T-helper 1 cell treated with Interleukin-12 subunit alpha and Interleukin-12 subunit beta and Interleukin-4 antibody, amounts not matched to agents 30 μg/mL and 1 μg/mL, for 36 hours (primary cell): ENCODE data around the gene TNFRSF1B.

Source experiments
- H3K27ac Mint-ChIP-seq: one replicate; pipeline ENCODE4 v1.8.0; 2021; ENCODE audit warnings: mild to moderate bottlenecking, mixed read lengths
- H3K27me3 Mint-ChIP-seq: one replicate; pipeline ENCODE4 v1.8.0; 2021; ENCODE audit warnings: low read depth, mixed read lengths
- H3K36me3 Mint-ChIP-seq: one replicate; pipeline ENCODE4 v1.8.0; 2021; ENCODE audit warnings: low read depth, mixed read lengths
- H3K4me1 Mint-ChIP-seq: one replicate; pipeline ENCODE4 v1.8.0; 2021; ENCODE audit warnings: low read depth, mixed read lengths
- H3K4me3 Mint-ChIP-seq: one replicate; pipeline ENCODE4 v1.8.0; 2021; ENCODE audit warnings: mild to moderate bottlenecking, moderate library complexity, mixed read lengths
- H3K9me3 Mint-ChIP-seq: one replicate; pipeline ENCODE4 v1.8.0; 2021; ENCODE audit warnings: mixed read lengths

Gene TNFRSF1B

GRCh38 chr1:12183095-12183794 is 16.5 kb downstream of the TNFRSF1B start:
- H3K9me3 Mint-ChIP-seq: no peaks in the 10 kb centered on the region
- peaks cover 48% of the 10 kb centered on the region for H3K4me1 Mint-ChIP-seq
- H3K36me3 Mint-ChIP-seq: peaks cover 27% of the 10 kb centered on the region
- no peaks in the 10 kb centered on the region for H3K27me3 Mint-ChIP-seq
- peak overlapping the region; percentile 20 for H3K27ac Mint-ChIP-seq
- no peak overlapping the region for H3K4me3 Mint-ChIP-seq

- H3K27ac Mint-ChIP-seq: no peak overlapping the region
- H3K4me3 Mint-ChIP-seq: no peak overlapping the region
- H3K9me3 Mint-ChIP-seq: no peaks in the 10 kb centered on the region
- H3K36me3 Mint-ChIP-seq: peaks cover 23% of the 10 kb centered on the region
- H3K4me1 Mint-ChIP-seq: peaks cover 41% of the 10 kb centered on the region
- H3K27me3 Mint-ChIP-seq: no peaks in the 10 kb centered on the region
These were observed 17.4 kb downstream of the TNFRSF1B start for GRCh38 chr1:12184008-12184681.

- Mint-ChIP-seq H3K4me1 (peaks cover 40% of the 10 kb centered on the region), H3K36me3 (peaks cover 26% of the 10 kb centered on the region), H3K4me3 (no peak overlapping the region), H3K9me3 (no peaks in the 10 kb centered on the region), H3K27me3 (no peaks in the 10 kb centered on the region), H3K27ac (peak overlapping the region; percentile 41)
These were observed 18.5 kb downstream of the TNFRSF1B start for GRCh38 chr1:12185036-12185917.

- H3K27ac Mint-ChIP-seq: no peak overlapping the region
- H3K27me3 Mint-ChIP-seq: no peaks in the 10 kb centered on the region
- H3K4me1 Mint-ChIP-seq: peaks cover 44% of the 10 kb centered on the region
- peaks cover 30% of the 10 kb centered on the region for H3K36me3 Mint-ChIP-seq
- no peaks in the 10 kb centered on the region for H3K9me3 Mint-ChIP-seq
- no peak overlapping the region for H3K4me3 Mint-ChIP-seq
These were observed 19.3 kb downstream of the TNFRSF1B start for GRCh38 chr1:12185918-12186678.

GRCh38 chr1:12186679-12186985 is 19.8 kb downstream of the TNFRSF1B start:
- no peaks in the 10 kb centered on the region for H3K27me3 Mint-ChIP-seq
- H3K36me3 Mint-ChIP-seq: peaks cover 34% of the 10 kb centered on the region

DNA sequence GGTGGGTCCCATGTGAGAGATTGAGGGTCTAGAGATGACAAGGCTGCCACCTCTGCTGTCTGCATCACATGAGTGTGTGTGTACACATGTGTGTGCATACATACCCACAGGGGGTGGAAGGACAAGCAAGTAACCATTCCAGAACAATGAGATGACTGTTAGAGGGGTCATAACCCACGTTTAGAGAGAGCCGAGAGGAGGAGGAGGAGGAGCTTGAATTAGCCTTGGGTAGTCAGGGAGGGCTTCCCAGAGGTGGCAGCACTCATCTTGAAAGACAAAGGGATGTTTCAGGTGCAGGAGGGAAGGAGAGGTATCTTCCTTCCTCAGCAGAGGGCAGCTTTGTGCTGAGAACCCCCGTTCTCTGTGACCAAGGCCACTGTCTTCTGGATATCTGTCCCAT is 21.3 kb downstream of the TNFRSF1B start:
- H3K4me3 Mint-ChIP-seq: no peak overlapping the region
- peaks cover 35% of the 10 kb centered on the region for H3K4me1 Mint-ChIP-seq
- peaks cover 39% of the 10 kb centered on the region for H3K36me3 Mint-ChIP-seq
- no peak overlapping the region for H3K27ac Mint-ChIP-seq
- H3K27me3 Mint-ChIP-seq: no peaks in the 10 kb centered on the region
- H3K9me3 Mint-ChIP-seq: no peaks in the 10 kb centered on the region

More at GRCh38 chr1:12186679-12186985, 19.8 kb downstream of the TNFRSF1B start:
- Mint-ChIP-seq H3K4me1 (peaks cover 42% of the 10 kb centered on the region), H3K4me3 (no peak overlapping the region), H3K27ac (no peak overlapping the region), H3K9me3 (no peaks in the 10 kb centered on the region)

DNA sequence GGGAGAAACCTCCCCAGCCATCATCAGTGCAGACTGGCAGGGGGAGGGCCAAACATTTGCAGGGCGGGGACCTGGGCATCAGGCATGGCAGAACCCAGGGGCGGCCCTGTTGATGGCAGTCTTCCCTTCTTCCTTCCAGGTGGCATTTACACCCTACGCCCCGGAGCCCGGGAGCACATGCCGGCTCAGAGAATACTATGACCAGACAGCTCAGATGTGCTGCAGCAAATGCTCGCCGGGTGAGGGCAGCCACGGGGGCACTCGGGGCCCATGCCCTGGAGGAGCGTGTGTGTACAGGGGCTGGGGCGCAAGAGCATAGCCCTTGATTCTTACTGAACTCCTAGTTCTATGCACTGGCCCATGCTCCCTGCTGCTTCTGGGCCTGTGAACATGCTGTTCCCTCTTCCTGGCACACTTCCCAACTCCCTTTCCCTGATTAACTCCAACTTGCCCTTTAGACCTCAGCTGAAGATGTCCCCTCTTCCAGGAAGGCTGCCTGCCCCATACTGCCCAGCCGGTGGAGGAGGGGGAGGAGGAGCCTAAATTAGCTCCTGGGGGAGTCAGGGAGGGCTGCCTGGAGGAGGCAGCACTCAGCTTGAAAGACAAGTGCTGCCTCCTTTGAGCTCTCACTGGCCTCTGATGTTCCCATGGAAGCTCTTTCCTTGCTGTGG is 22.0 kb downstream of the TNFRSF1B start:
- Mint-ChIP-seq H3K4me3 (no peak overlapping the region), H3K9me3 (no peaks in the 10 kb centered on the region), H3K27me3 (no peaks in the 10 kb centered on the region), H3K27ac (peak overlapping the region; percentile 59), H3K4me1 (peaks cover 32% of the 10 kb centered on the region), H3K36me3 (peaks cover 40% of the 10 kb centered on the region)

GRCh38 chr1:12189328-12189682 is 22.5 kb downstream of the TNFRSF1B start:
- peaks cover 44% of the 10 kb centered on the region for H3K36me3 Mint-ChIP-seq

GRCh38 chr1:12191242-12192032 is 24.6 kb downstream of the TNFRSF1B start:
- H3K4me3 Mint-ChIP-seq: no peak overlapping the region
- H3K9me3 Mint-ChIP-seq: no peaks in the 10 kb centered on the region
- no peaks in the 10 kb centered on the region for H3K27me3 Mint-ChIP-seq
- H3K36me3 Mint-ChIP-seq: peaks cover 53% of the 10 kb centered on the region
- H3K27ac Mint-ChIP-seq: peak overlapping the region; percentile 65
- H3K4me1 Mint-ChIP-seq: peaks cover 43% of the 10 kb centered on the region

More at GRCh38 chr1:12189328-12189682, 22.5 kb downstream of the TNFRSF1B start:
- Mint-ChIP-seq H3K4me3 (no peak overlapping the region), H3K27ac (peak overlapping the region; percentile 59), H3K9me3 (no peaks in the 10 kb centered on the region), H3K4me1 (peaks cover 34% of the 10 kb centered on the region), H3K27me3 (no peaks in the 10 kb centered on the region)

- H3K27me3 Mint-ChIP-seq: no peaks in the 10 kb centered on the region
- no peak overlapping the region for H3K4me3 Mint-ChIP-seq
- peaks cover 32% of the 10 kb centered on the region for H3K4me1 Mint-ChIP-seq
- peaks cover 55% of the 10 kb centered on the region for H3K36me3 Mint-ChIP-seq
- H3K9me3 Mint-ChIP-seq: no peaks in the 10 kb centered on the region
- H3K27ac Mint-ChIP-seq: peak overlapping the region; percentile 66
These were observed 27.9 kb downstream of the TNFRSF1B start for GRCh38 chr1:12194666-12195216.

- H3K27me3 Mint-ChIP-seq: no peaks in the 10 kb centered on the region
- peaks cover 31% of the 10 kb centered on the region for H3K4me1 Mint-ChIP-seq
- H3K4me3 Mint-ChIP-seq: no peak overlapping the region
- peaks cover 51% of the 10 kb centered on the region for H3K36me3 Mint-ChIP-seq
- H3K9me3 Mint-ChIP-seq: no peaks in the 10 kb centered on the region
- peak overlapping the region; percentile 50 for H3K27ac Mint-ChIP-seq
These were observed 28.6 kb downstream of the TNFRSF1B start for GRCh38 chr1:12195416-12195815.

DNA sequence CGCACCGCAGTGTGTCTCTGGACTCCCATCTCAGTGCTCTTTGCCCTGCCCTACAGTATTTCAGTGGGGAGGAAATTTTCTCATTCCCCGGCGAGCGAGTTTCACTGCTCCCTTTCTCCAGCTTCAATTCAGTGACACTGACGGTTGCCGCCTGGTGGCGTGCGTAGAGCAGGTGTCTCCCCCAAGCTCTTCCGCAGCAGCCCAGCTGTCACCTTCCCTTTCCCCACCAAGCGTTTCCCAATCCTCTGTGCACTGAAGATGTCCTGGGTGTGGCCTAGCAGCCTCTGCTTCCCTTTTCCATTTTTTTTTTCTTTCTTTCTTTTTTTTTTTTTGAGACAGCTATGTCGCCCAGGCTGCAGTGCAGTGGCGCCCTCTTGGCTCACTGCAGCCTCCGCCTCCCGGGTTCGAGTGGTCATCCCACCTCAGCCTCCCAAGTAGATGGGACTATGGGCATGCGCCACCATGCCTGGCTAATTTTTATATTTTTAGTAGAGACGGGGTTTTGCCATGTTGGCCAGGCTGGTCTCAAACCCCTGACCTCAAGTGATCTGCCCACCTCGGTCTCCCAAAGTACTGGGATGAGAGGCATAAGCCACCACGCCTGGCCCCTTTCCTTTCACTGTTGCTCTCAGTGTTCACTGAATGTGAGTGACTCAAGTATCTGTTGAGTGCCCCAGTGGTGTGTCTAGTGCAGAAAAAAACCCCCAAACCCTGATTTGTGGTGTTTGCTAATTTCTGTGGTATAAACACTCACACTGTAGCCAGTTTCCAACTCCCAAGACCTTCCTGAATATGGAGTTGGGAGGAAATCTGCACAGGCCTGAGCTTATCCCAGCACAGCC is 30.1 kb downstream of the TNFRSF1B start:
- H3K27ac Mint-ChIP-seq: peak overlapping the region; percentile 45
- no peaks in the 10 kb centered on the region for H3K27me3 Mint-ChIP-seq
- peaks cover 42% of the 10 kb centered on the region for H3K36me3 Mint-ChIP-seq
- no peaks in the 10 kb centered on the region for H3K9me3 Mint-ChIP-seq
- peaks cover 32% of the 10 kb centered on the region for H3K4me1 Mint-ChIP-seq
- H3K4me3 Mint-ChIP-seq: no peak overlapping the region
